Activated gamma-delta T cell treated with Interleukin-2 at 50 U/mL for 16 hours (primary cell): ENCODE results near the gene GRIK5.
A peak's percentile ranks its signal among the peaks of the same experiment; 100 is the strongest.

ENCODE experiments used
- DNase-seq: peaks from one replicate; pipeline ENCODE4 v3.0.0-alpha.2; 2020

GRIK5 gene

DNA sequence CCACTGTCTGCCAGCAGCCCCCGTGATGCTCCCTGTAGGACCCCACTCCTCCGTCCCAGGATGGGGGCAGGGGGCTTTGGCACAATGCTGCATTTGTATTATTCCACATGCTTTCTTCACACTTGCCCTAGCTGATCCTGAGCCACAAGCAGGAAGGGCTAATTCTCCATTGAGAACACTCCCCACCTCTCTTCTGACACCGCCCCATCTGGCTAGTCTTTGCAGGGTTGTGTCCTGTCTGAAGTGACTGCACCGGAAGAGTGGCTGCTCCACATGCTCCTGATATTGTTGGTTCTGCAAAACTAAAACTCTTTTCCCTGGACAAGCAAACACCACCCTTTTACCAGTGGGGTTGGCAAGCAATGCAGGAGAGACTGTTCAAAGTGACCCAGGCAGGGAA, 23.9 kb upstream of the GRIK5 start:
- no peak for DNase-seq

GRCh38 chr19:42093505-42093904, 23.5 kb upstream of the GRIK5 start:
- no peak for DNase-seq

DNA sequence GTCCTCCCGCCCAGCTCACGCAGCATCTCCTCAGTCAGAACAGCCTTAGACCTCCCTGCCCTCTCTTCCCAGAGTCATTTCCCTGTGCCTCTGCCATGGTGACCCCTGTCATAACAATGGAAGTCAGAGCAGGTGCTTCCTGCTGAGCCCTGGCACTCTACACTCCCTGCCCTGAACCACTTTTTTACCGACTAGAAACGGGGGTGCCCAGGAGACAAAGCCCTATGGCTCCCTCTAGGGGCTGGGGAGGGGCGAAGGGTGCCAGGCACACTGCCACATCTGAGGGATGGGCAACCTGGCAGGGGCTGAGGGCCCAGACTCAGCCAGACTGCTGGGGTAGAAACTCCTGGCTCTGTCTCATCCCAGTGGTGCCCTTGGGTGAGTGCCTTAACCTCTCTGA, 22.3 kb upstream of the GRIK5 start:
- DNase-seq, result peak; percentile 35

DNA sequence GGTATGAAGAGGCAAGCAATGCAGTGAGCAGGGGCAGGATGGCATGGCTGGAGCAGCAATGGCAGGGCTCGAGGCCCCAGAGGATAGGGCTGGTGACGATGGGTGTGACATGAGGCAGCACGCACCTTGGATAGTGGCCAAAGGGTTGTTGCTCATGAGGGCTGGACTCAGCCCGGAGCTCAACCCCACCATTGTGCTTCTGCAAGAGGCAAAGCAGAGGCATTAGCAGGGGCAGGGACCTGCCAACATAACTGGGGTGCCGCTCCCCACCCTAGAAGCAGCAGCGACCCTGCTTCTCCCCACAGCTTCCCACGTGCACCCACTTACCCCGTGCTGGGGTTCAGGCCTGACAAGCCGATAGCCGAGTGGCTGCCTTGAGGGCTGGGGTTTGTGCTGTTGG, 21.7 kb upstream of the GRIK5 start:
- DNase-seq, result no peak

- no peak for DNase-seq
These were observed 21.3 kb upstream of the GRIK5 start for GRCh38 chr19:42091300-42091699.

DNA sequence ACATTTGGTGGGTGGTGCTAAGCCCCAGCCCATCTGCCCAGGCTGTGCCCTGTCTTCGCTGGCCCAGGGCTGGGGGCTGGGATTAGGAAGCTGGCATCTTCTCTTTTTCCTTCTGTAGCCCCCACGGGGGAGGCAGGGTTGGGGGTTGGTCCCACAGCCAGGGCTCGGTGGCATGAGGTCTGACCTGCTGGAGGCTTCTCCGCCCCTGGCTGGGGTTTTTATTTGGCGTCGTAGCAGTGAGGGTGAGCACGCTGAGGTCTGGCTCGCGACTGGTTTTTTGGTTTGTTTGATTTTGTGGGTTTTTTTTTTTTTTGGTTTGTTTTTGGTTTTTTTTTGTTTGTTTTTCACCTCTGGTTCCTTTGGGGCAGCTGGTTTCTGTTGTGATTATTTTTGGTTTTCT, 20.7 kb upstream of the GRIK5 start:
- no peak for DNase-seq

DNA sequence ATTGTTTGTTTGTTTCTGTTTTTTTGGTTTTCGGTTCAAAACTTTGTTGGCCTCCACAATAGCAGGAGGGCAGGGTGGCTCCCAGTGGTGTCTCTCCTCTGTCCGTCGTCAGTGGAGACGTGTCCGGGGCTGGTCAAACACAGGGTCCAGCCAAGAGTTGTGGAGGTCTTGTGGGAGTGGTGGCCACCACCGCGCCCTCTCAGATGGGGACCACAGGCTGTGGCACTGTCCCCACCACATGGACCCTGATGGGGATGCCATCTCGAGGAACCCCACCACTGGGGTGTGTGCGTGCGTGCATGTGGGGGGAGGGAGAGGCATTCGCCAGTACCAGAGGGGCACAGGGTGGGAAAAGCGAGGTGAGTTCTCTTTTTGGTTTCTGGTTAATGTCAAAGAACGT, 19.8 kb upstream of the GRIK5 start:
- no peak for DNase-seq

- DNase-seq, result no peak
These were observed 19.3 kb upstream of the GRIK5 start for GRCh38 chr19:42089191-42089750.

DNA sequence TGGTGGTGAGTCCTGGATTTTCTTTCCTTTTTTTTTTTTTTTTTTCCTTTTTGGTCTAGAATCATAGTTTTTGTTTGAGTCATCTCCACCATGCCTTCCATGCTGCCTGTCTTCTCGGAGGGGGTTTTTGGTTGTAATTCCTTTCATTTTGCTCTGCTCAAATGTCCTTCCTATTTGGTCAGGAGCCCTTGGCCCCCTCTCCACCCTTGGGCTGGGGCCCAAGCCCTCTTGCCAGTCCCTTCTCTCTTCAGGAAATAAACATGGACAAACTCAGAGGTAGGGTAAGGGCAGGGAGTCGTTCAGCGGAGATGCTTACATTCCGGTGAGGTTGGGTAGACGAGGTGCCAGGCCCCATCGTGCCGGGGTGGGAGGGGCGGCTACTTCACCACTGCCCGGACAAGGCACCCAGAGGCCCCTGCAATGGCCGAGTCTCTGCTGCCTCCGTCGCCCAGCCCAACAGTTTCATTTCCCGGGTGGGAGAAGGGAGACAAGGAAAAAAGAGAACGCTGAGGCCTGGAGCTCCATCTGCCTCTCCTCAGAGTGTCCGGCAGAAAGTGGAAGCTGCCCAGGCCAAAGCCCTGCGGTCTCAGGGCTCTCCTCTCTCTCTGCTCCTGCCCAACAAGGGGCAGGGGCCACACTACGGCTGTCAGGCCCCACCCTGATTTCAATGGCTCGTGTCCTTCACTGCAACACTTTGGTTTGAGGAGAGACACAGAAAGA, 18.6 kb upstream of the GRIK5 start:
- no peak for DNase-seq

GRCh38 chr19:42086770-42087550, 17.0 kb upstream of the GRIK5 start:
- DNase-seq, result no peak

DNA sequence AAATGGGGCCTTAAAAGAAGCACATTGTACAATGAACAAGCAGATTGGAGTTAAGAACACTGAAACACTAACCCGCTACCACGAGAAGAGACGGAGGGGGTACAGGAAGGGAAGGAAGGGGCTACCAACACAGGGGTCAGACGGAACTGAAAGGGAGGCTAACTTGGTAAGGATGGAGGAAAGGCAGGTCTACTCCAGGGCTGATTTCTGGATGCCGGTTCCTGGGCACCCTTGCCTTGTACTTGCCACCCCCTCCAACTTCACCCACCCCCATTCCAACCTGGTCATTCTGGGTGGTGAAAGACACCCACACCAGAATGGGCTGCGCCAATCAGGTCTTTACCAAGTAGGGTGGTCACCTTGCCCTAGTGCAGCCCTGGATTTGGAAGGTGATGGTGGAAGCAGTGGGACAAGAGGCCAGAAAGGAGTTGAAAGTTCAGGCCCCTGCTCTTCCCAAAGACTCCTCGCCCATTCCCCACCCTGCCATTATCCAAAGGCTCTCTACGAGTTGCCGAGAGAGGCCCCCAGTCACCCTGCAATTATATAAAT, 16.3 kb upstream of the GRIK5 start:
- DNase-seq, result no peak

GRCh38 chr19:42083537-42083936, 13.5 kb upstream of the GRIK5 start:
- DNase-seq, result no peak

DNA sequence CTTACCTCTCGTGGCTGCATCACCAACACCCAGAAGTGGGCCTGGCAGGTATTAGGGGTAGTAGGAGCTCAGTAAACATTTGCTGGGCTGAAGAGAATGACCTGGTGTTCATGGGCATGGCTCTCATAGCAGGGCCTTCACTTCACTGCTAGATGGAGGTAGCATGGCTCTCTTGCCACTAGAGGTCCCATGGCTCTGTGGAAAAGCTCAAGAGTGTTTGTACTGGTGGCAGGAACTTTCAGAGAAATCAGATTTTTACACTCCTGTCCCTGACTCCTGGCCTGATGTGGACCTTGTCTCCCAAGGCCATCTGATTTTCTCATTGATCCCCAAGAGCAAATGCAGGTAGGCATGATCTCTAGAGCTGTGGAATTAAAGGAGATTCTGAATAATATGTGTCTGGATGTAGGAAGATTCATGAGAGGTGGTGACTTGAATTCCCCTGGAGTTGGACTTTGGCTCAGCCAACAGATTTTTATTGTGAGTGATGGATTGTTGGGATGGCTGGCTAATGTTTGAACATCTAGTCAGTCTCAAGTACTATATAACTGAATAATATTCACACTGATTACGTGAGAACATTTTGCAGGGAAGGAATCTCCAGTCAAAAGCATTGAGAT, 11.7 kb upstream of the GRIK5 start:
- no peak for DNase-seq

DNA sequence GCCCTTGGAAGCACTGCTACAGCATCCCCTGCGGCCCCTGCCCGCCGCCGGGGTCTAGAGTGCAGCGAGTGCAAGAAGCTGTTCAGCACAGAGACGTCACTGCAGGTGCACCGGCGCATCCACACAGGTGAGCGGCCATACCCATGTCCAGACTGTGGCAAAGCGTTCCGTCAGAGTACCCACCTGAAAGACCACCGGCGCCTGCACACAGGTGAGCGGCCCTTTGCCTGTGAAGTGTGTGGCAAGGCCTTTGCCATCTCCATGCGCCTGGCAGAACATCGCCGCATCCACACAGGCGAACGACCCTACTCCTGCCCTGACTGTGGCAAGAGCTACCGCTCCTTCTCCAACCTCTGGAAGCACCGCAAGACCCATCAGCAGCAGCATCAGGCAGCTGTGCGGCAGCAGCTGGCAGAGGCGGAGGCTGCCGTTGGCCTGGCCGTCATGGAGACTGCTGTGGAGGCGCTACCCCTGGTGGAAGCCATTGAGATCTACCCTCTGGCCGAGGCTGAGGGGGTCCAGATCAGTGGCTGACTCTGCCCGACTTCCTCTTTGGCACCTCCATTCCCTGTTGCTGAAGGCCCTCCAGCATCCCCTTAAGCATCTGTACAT, 10.9 kb upstream of the GRIK5 start:
- no peak for DNase-seq

- no peak for DNase-seq
These were observed 10.1 kb upstream of the GRIK5 start for GRCh38 chr19:42079886-42080763.

- DNase-seq, result no peak
These were observed 9.3 kb upstream of the GRIK5 start for GRCh38 chr19:42079276-42079669.

DNA sequence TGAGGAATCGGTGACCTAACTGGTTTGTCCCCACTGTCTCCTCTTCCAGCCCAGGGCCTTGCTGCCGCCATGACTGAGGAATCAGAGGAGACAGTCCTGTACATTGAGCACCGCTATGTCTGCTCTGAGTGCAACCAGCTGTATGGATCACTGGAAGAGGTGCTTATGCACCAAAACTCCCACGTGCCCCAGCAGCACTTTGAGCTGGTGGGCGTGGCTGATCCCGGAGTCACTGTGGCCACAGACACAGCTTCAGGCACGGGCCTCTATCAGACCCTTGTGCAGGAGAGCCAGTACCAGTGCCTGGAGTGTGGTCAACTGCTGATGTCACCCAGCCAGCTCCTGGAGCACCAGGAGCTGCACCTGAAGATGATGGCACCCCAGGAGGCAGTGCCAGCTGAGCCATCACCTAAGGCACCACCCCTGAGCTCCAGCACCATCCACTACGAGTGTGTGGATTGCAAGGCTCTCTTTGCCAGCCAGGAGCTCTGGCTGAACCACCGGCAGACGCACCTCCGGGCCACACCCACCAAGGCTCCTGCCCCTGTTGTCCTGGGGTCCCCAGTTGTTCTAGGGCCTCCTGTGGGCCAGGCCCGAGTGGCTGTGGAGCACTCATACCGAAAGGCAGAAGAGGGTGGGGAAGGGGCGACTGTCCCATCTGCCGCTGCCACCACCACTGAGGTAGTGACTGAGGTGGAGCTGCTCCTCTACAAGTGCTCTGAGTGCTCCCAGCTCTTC, 8.7 kb upstream of the GRIK5 start:
- no peak for DNase-seq

DNA sequence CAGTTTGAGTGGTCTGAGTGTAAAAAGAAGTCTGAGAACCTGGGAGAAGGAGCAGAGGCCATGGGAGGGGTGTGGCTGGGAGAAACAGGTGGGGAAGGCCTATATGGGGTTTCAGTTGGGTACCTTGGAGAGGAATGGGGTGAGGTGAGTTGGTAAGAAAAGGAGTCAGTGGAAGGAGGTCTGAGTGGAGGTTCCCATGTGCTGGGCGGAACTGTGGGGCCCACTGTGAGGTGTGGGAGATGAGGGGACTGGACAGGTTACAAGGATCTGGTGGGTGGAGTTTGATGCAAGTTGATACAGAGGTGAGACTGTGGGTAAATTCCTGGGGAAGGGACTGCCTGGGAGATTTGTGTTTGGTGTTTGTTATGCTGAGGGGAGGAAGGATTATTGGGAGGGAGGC, 8.1 kb upstream of the GRIK5 start:
- DNase-seq, result no peak

DNA sequence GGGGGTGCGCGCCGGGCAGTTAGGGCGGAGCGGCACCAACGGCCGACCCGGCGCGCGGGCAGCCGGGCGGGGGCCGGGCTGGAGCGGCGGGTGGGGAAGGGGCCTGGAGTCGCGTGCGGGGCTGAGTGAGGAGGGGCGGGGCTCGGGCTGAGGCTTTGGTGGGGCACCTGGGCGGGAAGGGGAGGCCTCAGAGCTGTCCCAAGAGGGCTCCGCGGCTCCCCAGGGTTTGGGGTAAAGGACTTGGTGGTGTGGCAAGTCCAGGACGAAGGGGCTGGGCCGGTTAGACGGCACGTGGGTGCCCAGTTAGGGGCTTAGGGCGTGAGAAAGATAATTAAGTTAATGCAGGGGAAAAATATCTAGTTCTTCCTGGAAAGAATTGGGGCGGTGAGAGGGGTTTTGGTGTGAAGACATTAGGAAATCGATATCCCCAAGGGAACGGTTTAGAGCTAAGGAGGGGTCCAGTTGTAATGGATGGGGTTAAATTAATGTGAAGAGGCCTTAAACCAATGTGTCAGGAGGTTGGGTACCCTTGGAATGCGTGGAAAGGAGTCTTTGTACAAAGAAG, 6.5 kb upstream of the GRIK5 start:
- DNase-seq, result peak; percentile 39

- DNase-seq, result peak; percentile 98
These were observed 5.8 kb upstream of the GRIK5 start, which contains the start of gene ZNF574 for GRCh38 chr19:42075616-42076379. Gene ZNF574, plus strand, starts transcription at chr19:42076166. Its CDS starts 2,441 bp downstream, at chr19:42078607.
